Superior temporal gyrus (tissue), 1 donor: ENCODE data around the gene MFAP1.

Experiments used
- DNase-seq: peaks from one replicate; pipeline ENCODE4 v3.0.0-alpha.2; 2016; ENCODE audit errors: extremely low spot score

MFAP1 gene

DNA sequence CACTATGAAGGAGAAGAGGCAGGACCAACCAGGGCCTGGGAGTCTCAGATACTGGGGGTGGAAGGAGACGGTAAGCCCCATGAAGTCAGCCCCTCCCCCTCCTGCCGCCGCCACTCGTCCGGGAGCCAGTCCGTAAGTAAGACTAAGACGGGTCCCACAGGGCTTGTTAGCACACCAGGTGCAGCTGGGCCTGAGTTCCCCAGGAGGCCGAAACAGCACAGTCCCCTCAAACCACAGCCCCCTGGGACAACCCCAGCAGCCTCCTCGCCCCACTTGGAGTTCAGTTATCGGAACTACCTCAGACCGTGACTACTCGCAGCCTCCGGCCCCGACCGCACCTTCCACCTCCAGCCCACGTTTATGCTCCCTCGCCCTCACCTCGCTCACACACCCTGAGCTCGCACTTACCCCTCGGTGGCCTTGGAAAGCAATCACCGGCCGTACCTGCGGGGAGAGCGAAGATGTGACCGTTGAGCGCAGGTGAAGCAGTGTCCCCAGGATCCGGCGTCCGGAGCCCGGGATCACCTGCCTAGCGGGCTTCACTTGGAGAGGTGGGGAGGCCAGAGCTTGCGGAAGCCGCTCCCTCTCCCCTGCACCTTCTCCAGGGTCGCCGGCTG is 48.3 kb downstream of the MFAP1 start:
- DNase-seq = no peak

DNA sequence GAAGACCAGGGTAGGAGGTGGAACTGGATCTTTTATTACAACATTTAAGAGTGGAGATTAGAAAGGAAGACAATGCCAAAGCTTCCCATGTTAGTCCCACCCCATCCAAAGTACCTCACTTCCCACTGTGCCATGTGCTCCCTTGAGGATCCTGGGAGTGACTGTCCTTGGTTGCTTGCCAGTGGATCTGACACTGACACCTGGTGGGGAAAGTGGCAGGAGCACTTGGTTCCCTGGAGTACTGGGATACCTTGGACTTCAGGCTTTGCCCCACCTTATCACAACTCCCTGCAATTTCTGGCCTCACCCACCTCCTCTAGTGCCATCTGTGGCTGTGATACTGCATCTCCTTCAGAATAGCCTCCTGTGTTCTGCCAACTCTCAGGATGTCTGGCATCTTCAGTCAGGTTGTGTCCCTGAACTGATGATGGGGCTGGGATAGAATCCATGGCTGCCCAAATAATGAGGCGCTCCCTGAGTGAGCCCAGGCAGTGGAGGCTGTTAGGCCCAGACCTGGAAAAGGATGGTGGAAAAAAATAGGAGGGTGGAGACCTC is 49.0 kb downstream of the MFAP1 start:
- DNase-seq = no peak

DNA sequence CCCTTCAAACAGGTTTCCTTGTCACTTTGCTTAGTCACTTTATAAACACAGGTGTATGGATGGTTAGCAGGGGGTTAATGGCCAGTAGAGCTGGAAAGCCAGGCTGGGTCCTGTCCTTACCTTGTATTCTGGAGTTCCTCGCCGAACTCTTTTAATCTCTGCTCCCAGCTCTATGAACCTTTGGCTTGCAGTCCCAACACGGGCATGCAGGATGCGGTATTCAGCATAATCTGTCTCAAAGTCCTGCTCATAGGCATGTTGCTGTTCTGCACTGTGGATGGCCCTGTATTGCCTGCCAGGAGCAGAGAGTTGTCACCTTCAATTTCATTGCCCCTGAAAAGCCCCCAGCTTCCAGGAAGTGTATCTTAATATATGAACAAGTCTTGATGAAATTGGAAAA is 50.4 kb downstream of the MFAP1 start:
- no peak for DNase-seq

DNA sequence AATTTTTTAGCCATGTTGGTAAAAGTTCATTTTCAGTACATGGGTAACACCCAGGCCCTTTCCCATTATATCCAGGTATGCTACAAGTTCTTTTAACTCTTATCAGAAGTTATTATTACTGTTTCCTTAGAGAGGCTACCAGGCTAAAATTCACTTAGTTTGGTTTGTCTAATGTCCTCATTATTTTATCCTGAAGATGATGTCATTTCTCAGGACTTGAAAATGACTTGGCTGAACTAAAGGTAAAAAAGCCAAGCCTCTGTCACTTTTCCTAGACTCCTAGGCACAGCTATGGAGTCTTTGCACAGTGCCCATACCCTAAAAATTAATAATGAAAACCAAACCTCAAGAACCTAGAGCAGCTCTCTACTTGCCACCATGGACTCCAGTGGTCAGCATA is 51.9 kb downstream of the MFAP1 start:
- DNase-seq = no peak

DNA sequence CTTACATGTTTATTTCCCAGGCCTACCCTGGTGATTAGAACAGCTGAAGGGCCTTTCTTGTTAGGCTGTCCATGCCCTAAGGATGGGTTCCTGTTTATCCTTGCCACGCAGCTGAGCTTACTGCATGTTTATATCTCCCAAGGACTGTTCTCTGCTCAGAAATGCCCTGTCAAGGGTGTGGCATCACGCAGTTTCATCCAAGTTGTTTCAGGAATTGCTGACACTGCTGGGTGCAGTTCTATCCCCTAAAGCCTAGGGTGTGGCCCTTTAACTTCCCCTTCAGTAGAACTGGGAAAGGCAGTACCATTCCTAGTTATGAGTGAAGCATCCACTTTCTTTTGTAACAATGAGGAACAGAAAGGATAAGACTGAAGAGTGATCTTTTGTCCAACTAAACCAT is 52.7 kb downstream of the MFAP1 start:
- no peak for DNase-seq

- peak; percentile 78 for DNase-seq
Measured at GRCh38 chr15:43769584-43770228, 54.8 kb downstream of the MFAP1 start.

- no peak for DNase-seq
Measured at GRCh38 chr15:43763819-43764446, 60.6 kb downstream of the MFAP1 start.

DNA sequence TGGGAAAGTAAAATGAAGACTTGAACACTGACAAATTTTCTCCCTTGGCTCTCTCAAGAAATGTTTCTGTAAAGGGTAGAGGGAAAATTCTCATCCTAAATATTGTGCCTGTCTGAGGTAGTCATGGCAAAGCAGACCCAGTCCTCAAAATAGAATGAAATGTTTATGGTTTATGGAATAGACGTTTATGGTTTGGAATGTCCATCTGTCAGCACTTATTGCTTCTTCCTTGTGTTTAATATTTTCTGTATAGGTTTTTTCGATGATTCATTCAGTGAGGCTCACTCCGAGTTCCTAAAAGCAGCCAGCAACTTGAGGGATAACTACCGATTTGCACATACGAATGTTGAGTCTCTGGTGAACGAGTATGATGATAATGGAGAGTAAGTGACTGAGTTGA is 61.7 kb downstream of the MFAP1 start:
- no peak for DNase-seq
